Calu3 (cell line): ENCODE results near the gene JAZF1. TPM values are rescaled to one million over a fixed set of nuclear protein-coding genes. Genes with fewer than 3 reads are reported as not detected.

Experiments
- BruUV-seq: library from RNA; stranded (reverse); fragments of 400-500 nt; replicated peaks from 2 replicates; lab custom pipeline; 2021; lab: Mats Ljungman, UMichigan
- CTCF ChIA-PET: fragments of 300-600 bp; sonication (Branson Sonifier 250); formaldehyde crosslinking; loops from one replicate; lab custom pipeline; 2022; ENCODE audit warnings: antibody characterized with exemption; lab: Charles Lee
- DNase-seq: peaks from one replicate; pipeline ENCODE4 v3.0.0; 2022
- H3K27ac Mint-ChIP-seq: one replicate; pipeline ENCODE4 v1.8.0; 2022; ENCODE audit warnings: mixed read lengths; ENCODE audit not compliant: unreplicated experiment
- H3K27me3 Mint-ChIP-seq: one replicate; pipeline ENCODE4 v1.8.0; 2022; ENCODE audit warnings: mixed read lengths; ENCODE audit not compliant: unreplicated experiment
- H3K36me3 Mint-ChIP-seq: one replicate; pipeline ENCODE4 v1.8.0; 2022; ENCODE audit warnings: mild to moderate bottlenecking, moderate library complexity, mixed read lengths; ENCODE audit not compliant: insufficient read depth, unreplicated experiment
- H3K4me1 Mint-ChIP-seq: one replicate; pipeline ENCODE4 v1.8.0; 2022; ENCODE audit warnings: mild to moderate bottlenecking, low read depth, mixed read lengths; ENCODE audit not compliant: unreplicated experiment
- H3K4me3 Mint-ChIP-seq: one replicate; pipeline ENCODE4 v1.8.0; 2022; ENCODE audit warnings: mild to moderate bottlenecking, low read depth, moderate library complexity, mixed read lengths; ENCODE audit not compliant: unreplicated experiment
- H3K9me3 Mint-ChIP-seq: one replicate; pipeline ENCODE4 v1.8.0; 2022; ENCODE audit warnings: low read depth, mixed read lengths; ENCODE audit not compliant: unreplicated experiment
- CTCF ChIP-seq: fragments of 200-600 bp; IDR thresholded peaks from one replicate; pipeline ENCODE4 v1.8.0; 2022; ENCODE audit warnings: antibody characterized with exemption; ENCODE audit not compliant: unreplicated experiment
- intact Hi-C: fragments of 100-400 bp; cut with micrococcal nuclease; formaldehyde crosslinking; loops from one replicate; pipeline ENCODE4 v1.10.0; 2022; ENCODE audit not compliant: unreplicated experiment
- total RNA-seq: library from RNA; stranded (reverse); gene quantifications from 2 replicates; pipeline ENCODE4 v1.2.3, GENCODE V29; 2022

Gene JAZF1
- total RNA-seq, 1 experiment from 2014 or later, result 10.7 TPM

- no TSS peak for BruUV-seq
- no peaks in the 10 kb centered on the region for H3K9me3 Mint-ChIP-seq
- TF ChIP-seq CTCF, result no peak
- CTCF ChIA-PET, result no interaction called here
- H3K4me1 Mint-ChIP-seq, result peaks cover 7% of the 10 kb centered on the region
- no peak overlapping the region for H3K27ac Mint-ChIP-seq
- H3K27me3 Mint-ChIP-seq, result no peaks in the 10 kb centered on the region
- intact Hi-C loops, result no loop called here
- no peaks in the 10 kb centered on the region for H3K36me3 Mint-ChIP-seq
- no peak for DNase-seq
- H3K4me3 Mint-ChIP-seq, result no peak overlapping the region
Measured at GRCh38 chr7:28163949-28164348, 16.6 kb downstream of the JAZF1 start.

GRCh38 chr7:28161331-28161730 lies 19.3 kb downstream of the JAZF1 start:
- BruUV-seq, result no TSS peak

GRCh38 chr7:28160551-28160991 lies 20.0 kb downstream of the JAZF1 start:
- CTCF ChIA-PET, result no interaction called here
- H3K9me3 Mint-ChIP-seq, result no peaks in the 10 kb centered on the region
- no peak overlapping the region for H3K27ac Mint-ChIP-seq
- intact Hi-C loops, result no loop called here
- no peaks in the 10 kb centered on the region for H3K27me3 Mint-ChIP-seq
- TF ChIP-seq CTCF, result no peak
- BruUV-seq, result no TSS peak
- no peak for DNase-seq
- H3K36me3 Mint-ChIP-seq, result peaks cover 5% of the 10 kb centered on the region
- peaks cover 18% of the 10 kb centered on the region for H3K4me1 Mint-ChIP-seq
- H3K4me3 Mint-ChIP-seq, result no peak overlapping the region

More at GRCh38 chr7:28161331-28161730, 19.3 kb downstream of the JAZF1 start:
- intact Hi-C loops, result no loop called here
- no peak for TF ChIP-seq CTCF
- CTCF ChIA-PET, result no interaction called here
- Mint-ChIP-seq H3K27ac (no peak overlapping the region), H3K27me3 (no peaks in the 10 kb centered on the region), H3K36me3 (no peaks in the 10 kb centered on the region), H3K4me3 (no peak overlapping the region), H3K4me1 (peaks cover 11% of the 10 kb centered on the region), H3K9me3 (no peaks in the 10 kb centered on the region)
- no peak for DNase-seq

GRCh38 chr7:28157831-28158416 lies 22.7 kb downstream of the JAZF1 start:
- Mint-ChIP-seq H3K36me3 (peaks cover 5% of the 10 kb centered on the region), H3K27ac (no peak overlapping the region), H3K4me3 (no peak overlapping the region), H3K9me3 (no peaks in the 10 kb centered on the region), H3K27me3 (no peaks in the 10 kb centered on the region), H3K4me1 (peaks cover 34% of the 10 kb centered on the region)
- BruUV-seq, result no TSS peak
- no peak for TF ChIP-seq CTCF
- intact Hi-C loops, result no loop called here
- DNase-seq, result no peak
- CTCF ChIA-PET, result interaction anchor here (1.0 kb wide), 1 partner anchor 9 kb away, joined by 3 read pairs; no protein-coding TSS in a partner anchor
